ENCODE data around the gene IRF2.

The IRF2 gene

GRCh38 chr4:184473499-184474262 is 669 bp downstream of the IRF2 start:
- Mint-ChIP-seq H3K36me3 (ENCODE audit: low read depth) (no peaks in the 10 kb centered on the region), H3K27me3 (ENCODE audit: low read depth, poor library complexity) (peaks cover 5% of the 10 kb centered on the region), H3K4me3 (peak overlapping the region; percentile 99), H3K4me1 (peaks cover 45% of the 10 kb centered on the region), H3K27ac (peak overlapping the region; percentile 99), H3K9me3 (no peaks in the 10 kb centered on the region)
- DNase-seq, result peak; percentile 61
- no peak for TF ChIP-seq CTCF (IDR thresholded peaks at IDR 0.05)

- Mint-ChIP-seq H3K27me3 (ENCODE audit: low read depth, poor library complexity) (peaks cover 7% of the 10 kb centered on the region), H3K27ac (peak overlapping the region; percentile 56), H3K4me3 (peak overlapping the region; percentile 91), H3K4me1 (peaks cover 40% of the 10 kb centered on the region), H3K9me3 (no peaks in the 10 kb centered on the region), H3K36me3 (ENCODE audit: low read depth) (no peaks in the 10 kb centered on the region)
- TF ChIP-seq CTCF (IDR thresholded peaks at IDR 0.05), result no peak
- peak; percentile 80 for DNase-seq
These were observed 1.5 kb downstream of the IRF2 start for GRCh38 chr4:184472614-184473498.

GRCh38 chr4:184471881-184472613 is 2.3 kb downstream of the IRF2 start:
- no peak for DNase-seq
- Mint-ChIP-seq H3K27ac (peak overlapping the region; percentile 56), H3K27me3 (ENCODE audit: low read depth, poor library complexity) (peaks cover 10% of the 10 kb centered on the region), H3K36me3 (ENCODE audit: low read depth) (no peaks in the 10 kb centered on the region), H3K4me3 (peak overlapping the region; percentile 91), H3K9me3 (no peaks in the 10 kb centered on the region), H3K4me1 (peaks cover 32% of the 10 kb centered on the region)
- TF ChIP-seq CTCF (IDR thresholded peaks at IDR 0.05), result no peak

GRCh38 chr4:184470785-184471110 is 3.6 kb downstream of the IRF2 start:
- Mint-ChIP-seq H3K27me3 (ENCODE audit: low read depth, poor library complexity) (peaks cover 10% of the 10 kb centered on the region), H3K27ac (no peak overlapping the region), H3K4me1 (peaks cover 23% of the 10 kb centered on the region), H3K4me3 (no peak overlapping the region), H3K9me3 (no peaks in the 10 kb centered on the region), H3K36me3 (ENCODE audit: low read depth) (no peaks in the 10 kb centered on the region)
- no peak for DNase-seq
- no peak for TF ChIP-seq CTCF (IDR thresholded peaks at IDR 0.05)

- no peak for DNase-seq
- H3K27me3 Mint-ChIP-seq (ENCODE audit: low read depth, poor library complexity), result peaks cover 8% of the 10 kb centered on the region
- peaks cover 19% of the 10 kb centered on the region for H3K4me1 Mint-ChIP-seq
- no peak overlapping the region for H3K27ac Mint-ChIP-seq
- H3K36me3 Mint-ChIP-seq (ENCODE audit: low read depth), result no peaks in the 10 kb centered on the region
- no peak overlapping the region for H3K4me3 Mint-ChIP-seq
- no peak for TF ChIP-seq CTCF (IDR thresholded peaks at IDR 0.05)
- no peaks in the 10 kb centered on the region for H3K9me3 Mint-ChIP-seq
These were observed 7.7 kb downstream of the IRF2 start for GRCh38 chr4:184466634-184467033.
